Duodenal mucosa (tissue), 2 donors: ENCODE results near the gene PVALB.
"Not testable (repeated sequence)": the region's sequence is repeated elsewhere in the genome, so short reads cannot be mapped to it uniquely, and the experiment has no call there.

Experiments
- H3K27ac ChIP-seq: one replicate; pipeline ENCODE4 v1.7.0; 2013; ENCODE audit warnings: low read depth, low read length
- H3K27me3 ChIP-seq, 2 donors: one replicate each; pipeline ENCODE4 v1.7.0; 2013; ENCODE audit warnings: low read length in 2 of 2, control low read depth in 1 of 2; ENCODE audit not compliant: insufficient read depth in 2 of 2, control insufficient read depth in 1 of 2
- H3K36me3 ChIP-seq, 2 donors: one replicate each; pipeline ENCODE4 v1.7.0; 2013; ENCODE audit warnings: low read length in 2 of 2, control low read depth in 1 of 2; ENCODE audit not compliant: insufficient read depth in 2 of 2, control insufficient read depth in 1 of 2
- H3K4me1 ChIP-seq, 2 donors: one replicate each; pipeline ENCODE4 v1.7.0; 2013; ENCODE audit warnings: low read length in 2 of 2, control low read depth in 1 of 2; ENCODE audit not compliant: insufficient read depth in 2 of 2, control insufficient read depth in 1 of 2
- H3K4me3 ChIP-seq, 2 donors: one replicate each; pipeline ENCODE4 v1.7.0; 2013; ENCODE audit warnings: low read length in 2 of 2, low read depth in 1 of 2
- H3K9ac ChIP-seq, 2 donors: one replicate each; pipeline ENCODE4 v1.7.0; 2013; ENCODE audit warnings: low read length in 2 of 2, low read depth in 1 of 2
- H3K9me3 ChIP-seq, 2 donors: one replicate each; pipeline ENCODE4 v1.7.0; 2013; ENCODE audit warnings: low read length in 2 of 2, control low read depth in 1 of 2; ENCODE audit not compliant: control insufficient read depth in 1 of 2

PVALB gene

GRCh38 chr22:36760786-36761185 lies 56.0 kb downstream of the PVALB start:
- Histone ChIP-seq H3K36me3 (peaks cover 3 to 4% of the 10 kb centered on the region in 2 donors), H3K9me3 (no peaks in the 10 kb centered on the region), H3K4me1 (peaks cover 14 to 21% of the 10 kb centered on the region in 2 donors), H3K9ac (no peak overlapping the region), H3K27me3 (peaks cover 0 to 2% of the 10 kb centered on the region in 2 donors), H3K27ac (no peak overlapping the region), H3K4me3 (no peak overlapping the region)

- peaks cover 0 to 3% of the 10 kb centered on the region in 2 donors for H3K27me3 ChIP-seq
- peaks cover 14 to 21% of the 10 kb centered on the region in 2 donors for H3K4me1 ChIP-seq
- H3K9me3 ChIP-seq = no peaks in the 10 kb centered on the region
- no peak overlapping the region for H3K9ac ChIP-seq
- H3K36me3 ChIP-seq = no peaks in the 10 kb centered on the region
- H3K4me3 ChIP-seq = no peak overlapping the region
- H3K27ac ChIP-seq = no peak overlapping the region
Observed at GRCh38 chr22:36759481-36760159, 57.2 kb downstream of the PVALB start.

GRCh38 chr22:36758792-36759271 lies 58.0 kb downstream of the PVALB start:
- no peaks in the 10 kb centered on the region for H3K9me3 ChIP-seq
- H3K36me3 ChIP-seq = no peaks in the 10 kb centered on the region
- no peak overlapping the region for H3K4me3 ChIP-seq
- no peak overlapping the region for H3K27ac ChIP-seq
- H3K9ac ChIP-seq = no peak overlapping the region
- peaks cover 10 to 16% of the 10 kb centered on the region in 2 donors for H3K4me1 ChIP-seq
- peaks cover 0 to 3% of the 10 kb centered on the region in 2 donors for H3K27me3 ChIP-seq

DNA sequence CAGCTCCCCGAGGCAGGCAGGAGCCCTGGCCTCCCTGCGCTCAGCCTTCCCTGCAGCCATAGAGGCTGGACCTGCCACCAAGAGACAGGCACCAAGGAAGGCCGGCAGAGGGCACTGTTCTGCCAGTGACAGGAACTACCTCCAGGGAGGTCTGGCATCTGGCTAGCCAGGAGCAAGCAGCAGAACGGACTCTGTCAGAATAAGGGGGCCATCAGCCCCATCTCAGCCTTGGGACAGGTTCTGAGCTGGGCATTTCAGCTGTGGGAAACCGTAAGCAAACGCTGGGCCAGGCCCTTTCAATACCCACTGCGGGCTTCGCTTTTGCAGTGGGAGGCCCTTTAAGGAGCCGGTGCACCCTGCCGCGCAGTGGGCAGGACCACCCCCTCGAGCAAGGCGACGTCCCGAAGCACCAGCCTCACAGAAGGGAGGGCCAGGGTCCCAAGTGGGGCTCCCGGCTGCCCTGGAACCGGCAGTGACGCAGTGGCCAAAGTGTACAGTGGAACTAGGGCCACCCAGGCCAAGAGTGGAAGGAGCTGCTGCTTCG lies 59.1 kb downstream of the PVALB start:
- no peaks in the 10 kb centered on the region for H3K9me3 ChIP-seq
- no peak overlapping the region for H3K9ac ChIP-seq
- H3K36me3 ChIP-seq = no peaks in the 10 kb centered on the region
- no peak overlapping the region for H3K4me3 ChIP-seq
- H3K4me1 ChIP-seq = peaks cover 2 to 15% of the 10 kb centered on the region in 2 donors
- H3K27ac ChIP-seq = no peak overlapping the region
- H3K27me3 ChIP-seq = peaks cover 0 to 7% of the 10 kb centered on the region in 2 donors

DNA sequence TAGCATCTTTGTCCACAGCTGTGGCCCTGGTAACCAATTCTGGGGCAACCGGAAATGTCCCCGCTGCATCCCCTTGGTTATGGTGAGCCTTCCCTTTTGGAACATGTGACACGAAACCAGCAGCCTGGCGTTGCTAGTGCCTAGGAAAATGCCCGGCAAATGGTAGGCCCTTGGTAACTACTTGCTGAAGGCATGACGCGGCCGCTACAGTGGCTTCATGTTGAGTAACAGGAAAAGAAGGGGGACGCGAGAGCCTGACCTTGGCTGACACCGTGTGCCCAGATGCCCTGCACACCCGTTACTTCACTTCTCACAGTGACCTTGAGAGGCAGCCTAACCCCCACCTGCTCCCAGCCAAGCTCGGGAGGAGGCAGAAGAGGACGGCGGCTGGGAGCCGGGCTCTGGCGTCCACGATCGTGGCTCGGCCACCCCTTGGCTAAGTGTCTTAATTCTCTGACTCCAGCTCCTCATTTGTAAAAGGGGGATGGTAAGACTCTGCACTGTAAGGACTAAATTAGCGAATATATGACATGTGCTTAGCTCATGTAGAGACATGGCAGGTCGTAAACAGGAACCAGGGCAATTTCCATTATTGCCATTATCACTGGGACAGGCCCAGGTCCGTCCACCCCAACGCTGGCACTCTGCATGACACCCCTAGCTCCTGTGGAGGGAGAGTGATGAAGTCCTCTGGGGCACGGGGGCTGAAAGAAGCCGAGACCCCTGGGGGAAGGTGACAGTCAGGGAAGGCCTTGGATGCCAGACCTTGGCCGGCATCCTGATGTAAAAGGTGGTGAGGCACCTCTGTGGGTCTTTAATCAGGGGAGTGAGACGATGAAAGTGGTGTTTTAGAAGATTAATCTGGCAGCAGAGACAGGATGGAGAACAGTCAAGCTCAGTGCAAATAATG lies 59.8 kb downstream of the PVALB start:
- Histone ChIP-seq H3K36me3 (no peaks in the 10 kb centered on the region), H3K9ac (no peak overlapping the region), H3K27ac (no peak overlapping the region), H3K9me3 (no peaks in the 10 kb centered on the region), H3K4me1 (peaks cover 5 to 15% of the 10 kb centered on the region in 2 donors), H3K4me3 (no peak overlapping the region), H3K27me3 (peaks cover 0 to 7% of the 10 kb centered on the region in 2 donors)

- H3K27me3 ChIP-seq = peaks cover 0 to 7% of the 10 kb centered on the region in 2 donors
- H3K9ac ChIP-seq = no peak overlapping the region
- peaks cover 5 to 15% of the 10 kb centered on the region in 2 donors for H3K4me1 ChIP-seq
- no peak overlapping the region for H3K4me3 ChIP-seq
- no peaks in the 10 kb centered on the region for H3K36me3 ChIP-seq
- no peak overlapping the region for H3K27ac ChIP-seq
- H3K9me3 ChIP-seq = no peaks in the 10 kb centered on the region
Observed at GRCh38 chr22:36756031-36756430, 60.8 kb downstream of the PVALB start.

GRCh38 chr22:36755316-36755715 lies 61.5 kb downstream of the PVALB start:
- Histone ChIP-seq H3K27me3 (peaks cover 0 to 7% of the 10 kb centered on the region in 2 donors), H3K36me3 (no peaks in the 10 kb centered on the region), H3K9me3 (no peaks in the 10 kb centered on the region), H3K4me1 (peaks cover 5 to 15% of the 10 kb centered on the region in 2 donors), H3K9ac (no peak overlapping the region), H3K27ac (no peak overlapping the region), H3K4me3 (no peak overlapping the region)

- H3K27me3 ChIP-seq, H3K36me3 ChIP-seq, H3K4me3 ChIP-seq, H3K9ac ChIP-seq, H3K27ac ChIP-seq, H3K9me3 ChIP-seq: not testable (repeated sequence)
- H3K4me1 ChIP-seq = peaks cover 5 to 15% of the 10 kb centered on the region in 2 donors
Observed at GRCh38 chr22:36754881-36755280, 62.0 kb downstream of the PVALB start.

DNA sequence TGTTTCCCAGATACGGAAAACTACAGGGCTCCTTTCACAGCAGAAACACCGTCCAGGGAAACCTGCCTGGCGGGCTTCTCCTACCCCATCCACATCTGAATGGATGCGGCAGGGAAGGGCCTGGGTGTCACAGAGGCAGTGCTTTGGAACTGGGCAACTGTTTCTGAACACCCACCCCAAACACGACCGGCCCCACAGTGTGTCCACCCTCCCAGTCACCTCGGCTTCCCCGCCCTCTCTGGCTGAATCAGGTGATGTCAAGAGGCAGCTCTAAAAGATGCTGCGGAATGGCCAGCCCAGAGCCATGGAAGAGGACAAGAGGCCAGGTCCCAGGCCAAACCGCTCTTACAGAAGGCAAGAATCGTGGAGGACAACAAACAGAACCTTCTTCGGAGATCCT lies 62.9 kb downstream of the PVALB start:
- Histone ChIP-seq H3K27me3 (peaks cover 0 to 7% of the 10 kb centered on the region in 2 donors), H3K9ac (no peak overlapping the region), H3K36me3 (no peaks in the 10 kb centered on the region), H3K4me1 (peaks cover 5 to 15% of the 10 kb centered on the region in 2 donors), H3K9me3 (no peaks in the 10 kb centered on the region), H3K4me3 (no peak overlapping the region), H3K27ac (no peak overlapping the region)
